ENCODE results near the gene INPP4B. TPM values are rescaled to one million over a fixed set of nuclear protein-coding genes. Genes with fewer than 3 reads are reported as not detected.

The INPP4B gene
- polyA plus RNA-seq (2012; ENCODE audit: low read depth, missing spikeins), result 0.47 TPM

DNA sequence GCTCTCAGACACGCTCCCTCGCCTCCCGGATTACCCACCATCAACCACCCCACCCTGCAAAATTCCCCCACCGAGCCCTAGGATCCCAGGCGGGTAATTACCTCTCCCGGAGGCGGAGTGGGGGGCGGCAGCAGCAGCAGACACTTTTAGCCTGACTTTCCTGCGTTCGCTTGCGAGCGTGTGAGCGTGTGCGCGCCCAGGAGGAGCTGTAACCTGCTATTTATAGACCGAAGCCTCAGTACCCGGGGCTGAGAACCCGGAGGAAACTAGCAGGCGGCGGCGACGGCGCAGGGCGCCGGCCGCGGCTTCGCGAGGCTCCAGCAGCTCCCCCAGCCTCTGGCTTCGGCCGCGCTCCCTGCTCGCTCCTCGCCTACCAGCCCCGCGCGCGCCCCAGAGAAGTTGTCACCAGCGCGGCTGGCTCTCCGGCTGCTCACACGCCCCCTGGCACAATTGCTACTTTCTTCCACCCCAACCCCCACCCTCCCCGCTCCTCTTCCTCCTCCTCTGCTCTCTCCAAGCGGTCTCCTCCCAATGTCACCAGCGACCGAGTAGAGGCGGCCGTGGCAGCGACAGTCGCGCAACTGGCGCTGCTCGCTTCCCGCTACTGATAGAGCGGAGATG lies at the start of gene INPP4B:
Gene INPP4B, minus strand, starts transcription at position 194 of the 621 bp plus-strand sequence.
- no peak for FAIRE-seq
- DNase-seq (ENCODE audit: insufficient read length, low spot score), result no peak
- no peak for TF ChIP-seq POLR2AphosphoS5 (IDR thresholded peaks at IDR 0.05; ENCODE audit: low read depth, low read length)

DNA sequence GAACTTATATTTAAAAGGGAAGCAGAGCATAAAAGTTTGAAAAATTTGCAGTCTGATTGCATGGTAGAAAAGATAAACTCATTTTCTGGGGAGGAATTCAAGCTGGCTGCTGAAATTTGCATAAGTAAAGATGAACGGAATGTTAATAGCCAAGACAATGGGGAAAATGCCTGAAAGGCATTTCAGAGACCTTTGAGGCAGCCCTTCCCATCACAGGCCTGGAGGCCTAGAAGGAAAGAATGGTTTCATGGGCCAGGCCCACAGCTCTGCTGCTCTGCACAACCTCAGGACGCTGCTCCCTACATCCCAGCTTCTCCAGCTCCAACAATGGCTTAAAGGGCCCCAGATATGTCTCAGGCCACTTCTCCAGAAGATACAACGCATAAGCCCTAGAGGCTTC lies 46.9 kb upstream of the INPP4B start:
- no peak for TF ChIP-seq SPI1 (IDR thresholded peaks at IDR 0.05; ENCODE audit: low read depth, low read length)
- TF ChIP-seq TAF1 (IDR thresholded peaks at IDR 0.05; ENCODE audit: low read depth, low read length), result no peak
- TF ChIP-seq POLR2AphosphoS5 (IDR thresholded peaks at IDR 0.05; ENCODE audit: low read depth, low read length), result no peak
- TF ChIP-seq PAX5 (IDR thresholded peaks at IDR 0.05; ENCODE audit: insufficient read depth, low read length, severe bottlenecking), result no peak
- no peak for TF ChIP-seq POU2F2 (IDR thresholded peaks at IDR 0.05; ENCODE audit: low read depth, low read length)
- no peak for TF ChIP-seq POLR2A (IDR thresholded peaks at IDR 0.05; ENCODE audit: low read depth, low read length)
- DNase-seq (ENCODE audit: insufficient read length, low spot score), result no peak

GRCh38 chr4:142886566-142886965 lies 40.5 kb upstream of the INPP4B start:
- FAIRE-seq, result no peak

More for the DNA sequence above, 46.9 kb upstream of the INPP4B start:
- no peak for FAIRE-seq

DNA sequence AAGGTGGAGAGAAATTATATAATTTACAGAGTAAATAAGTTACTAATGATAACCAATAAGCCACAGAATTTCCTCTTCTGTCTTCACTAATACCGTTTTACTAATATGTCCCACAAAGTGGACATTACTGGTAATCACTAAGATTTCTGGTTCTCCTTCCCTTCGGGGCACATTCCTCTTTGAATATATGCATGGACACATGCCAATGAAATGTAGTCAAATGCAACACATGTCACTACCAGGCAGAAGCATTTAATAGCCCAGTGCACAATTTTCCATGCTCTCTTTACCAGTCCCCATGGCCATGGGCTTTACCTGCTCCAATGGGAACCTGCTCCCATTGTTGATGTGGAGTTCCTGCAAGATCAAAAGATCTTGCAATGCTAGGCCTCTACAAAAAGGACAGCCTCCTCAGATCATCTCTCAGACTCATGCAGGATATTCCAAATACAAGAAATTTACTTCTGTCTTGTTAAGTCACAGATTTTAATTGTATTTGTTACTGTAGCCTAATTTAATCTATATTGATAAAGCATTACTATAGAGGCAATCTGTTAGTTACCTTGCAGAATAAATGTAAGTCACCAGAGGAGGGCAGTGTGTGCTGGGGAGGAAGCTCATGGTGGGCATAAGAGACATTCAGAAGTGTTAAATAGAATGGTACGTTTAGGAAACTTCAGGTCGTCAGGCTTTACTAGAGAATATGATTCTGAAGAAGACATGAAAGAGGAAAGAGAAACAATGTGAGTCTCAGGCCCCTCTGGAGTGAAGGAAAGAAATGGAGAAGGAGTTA lies 37.1 kb upstream of the INPP4B start:
- TF ChIP-seq PAX5 (IDR thresholded peaks at IDR 0.05; ENCODE audit: insufficient read depth, low read length, severe bottlenecking), result no peak
- no peak for TF ChIP-seq POLR2AphosphoS5 (IDR thresholded peaks at IDR 0.05; ENCODE audit: low read depth, low read length)
- TF ChIP-seq SPI1 (IDR thresholded peaks at IDR 0.05; ENCODE audit: low read depth, low read length), result no peak
- TF ChIP-seq TAF1 (IDR thresholded peaks at IDR 0.05; ENCODE audit: low read depth, low read length), result no peak
- TF ChIP-seq POU2F2 (IDR thresholded peaks at IDR 0.05; ENCODE audit: low read depth, low read length), result no peak
- no peak for TF ChIP-seq POLR2A (IDR thresholded peaks at IDR 0.05; ENCODE audit: low read depth, low read length)
- FAIRE-seq (no peak), DNase-seq (ENCODE audit: insufficient read length, low spot score) (no peak)

More at GRCh38 chr4:142886566-142886965, 40.5 kb upstream of the INPP4B start:
- no peak for TF ChIP-seq PAX5 (IDR thresholded peaks at IDR 0.05; ENCODE audit: insufficient read depth, low read length, severe bottlenecking)
- TF ChIP-seq POU2F2 (IDR thresholded peaks at IDR 0.05; ENCODE audit: low read depth, low read length), result no peak
- no peak for TF ChIP-seq SPI1 (IDR thresholded peaks at IDR 0.05; ENCODE audit: low read depth, low read length)
- TF ChIP-seq POLR2A (IDR thresholded peaks at IDR 0.05; ENCODE audit: low read depth, low read length), result no peak
- TF ChIP-seq TAF1 (IDR thresholded peaks at IDR 0.05; ENCODE audit: low read depth, low read length), result no peak
- TF ChIP-seq POLR2AphosphoS5 (IDR thresholded peaks at IDR 0.05; ENCODE audit: low read depth, low read length), result no peak
- no peak for DNase-seq (ENCODE audit: insufficient read length, low spot score)

DNA sequence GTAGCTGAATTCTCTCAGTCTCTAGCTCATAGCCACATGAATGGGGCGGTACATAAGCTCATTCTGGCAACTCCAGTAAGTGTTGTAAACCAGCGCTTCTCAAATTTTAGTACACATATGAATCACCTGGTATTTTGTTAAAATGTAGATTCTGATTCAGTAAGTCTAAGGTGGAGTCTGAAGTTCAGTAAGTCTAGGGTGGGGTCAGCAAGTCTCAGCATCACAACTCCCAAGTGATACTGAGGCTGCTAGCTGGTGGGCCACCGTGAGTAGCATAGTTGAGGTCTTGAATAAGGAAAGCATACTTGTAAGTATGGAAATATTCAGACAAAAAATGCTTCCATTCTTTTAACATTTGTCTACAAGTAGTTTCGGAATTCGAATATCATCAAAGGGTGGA lies 36.1 kb upstream of the INPP4B start:
- TF ChIP-seq PAX5 (IDR thresholded peaks at IDR 0.05; ENCODE audit: insufficient read depth, low read length, severe bottlenecking), result no peak
- TF ChIP-seq SPI1 (IDR thresholded peaks at IDR 0.05; ENCODE audit: low read depth, low read length), result no peak
- no peak for TF ChIP-seq POLR2AphosphoS5 (IDR thresholded peaks at IDR 0.05; ENCODE audit: low read depth, low read length)
- TF ChIP-seq TAF1 (IDR thresholded peaks at IDR 0.05; ENCODE audit: low read depth, low read length), result no peak
- TF ChIP-seq POU2F2 (IDR thresholded peaks at IDR 0.05; ENCODE audit: low read depth, low read length), result no peak
- no peak for TF ChIP-seq POLR2A (IDR thresholded peaks at IDR 0.05; ENCODE audit: low read depth, low read length)
- FAIRE-seq, result no peak
- DNase-seq (ENCODE audit: insufficient read length, low spot score), result no peak

DNA sequence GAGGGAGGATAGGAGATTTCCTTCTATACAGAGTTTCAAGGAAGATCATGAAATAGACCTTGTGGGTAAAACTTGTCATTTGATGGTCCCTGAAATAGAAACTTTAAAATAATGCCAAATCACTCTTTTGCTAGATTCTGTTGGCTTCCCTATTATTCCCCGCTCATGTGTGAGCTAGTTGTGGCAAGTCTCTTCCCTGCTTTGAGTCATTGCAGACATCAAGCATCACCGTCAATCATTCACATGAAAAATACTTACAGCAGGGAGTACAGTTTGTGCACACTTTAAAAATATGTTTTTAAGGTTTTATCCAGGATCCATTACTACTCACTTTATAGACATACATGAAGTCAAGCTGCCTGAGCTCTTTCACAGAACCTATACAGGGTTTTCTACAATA lies 35.2 kb upstream of the INPP4B start:
- no peak for DNase-seq (ENCODE audit: insufficient read length, low spot score)
- FAIRE-seq, result no peak
- TF ChIP-seq POLR2AphosphoS5 (IDR thresholded peaks at IDR 0.05; ENCODE audit: low read depth, low read length) (no peak), SPI1 (IDR thresholded peaks at IDR 0.05; ENCODE audit: low read depth, low read length) (no peak), POU2F2 (IDR thresholded peaks at IDR 0.05; ENCODE audit: low read depth, low read length) (no peak), POLR2A (IDR thresholded peaks at IDR 0.05; ENCODE audit: low read depth, low read length) (no peak), TAF1 (IDR thresholded peaks at IDR 0.05; ENCODE audit: low read depth, low read length) (no peak), PAX5 (IDR thresholded peaks at IDR 0.05; ENCODE audit: insufficient read depth, low read length, severe bottlenecking) (no peak)

GRCh38 chr4:142875117-142875516 lies 29.0 kb upstream of the INPP4B start:
- FAIRE-seq (no peak), DNase-seq (ENCODE audit: insufficient read length, low spot score) (no peak)

GRCh38 chr4:142874684-142875083 lies 28.6 kb upstream of the INPP4B start:
- TF ChIP-seq POLR2A (IDR thresholded peaks at IDR 0.05; ENCODE audit: low read depth, low read length), result no peak
- no peak for TF ChIP-seq TAF1 (IDR thresholded peaks at IDR 0.05; ENCODE audit: low read depth, low read length)
- no peak for TF ChIP-seq POLR2AphosphoS5 (IDR thresholded peaks at IDR 0.05; ENCODE audit: low read depth, low read length)
- TF ChIP-seq PAX5 (IDR thresholded peaks at IDR 0.05; ENCODE audit: insufficient read depth, low read length, severe bottlenecking), result no peak
- DNase-seq (ENCODE audit: insufficient read length, low spot score), result no peak
- no peak for FAIRE-seq

More at GRCh38 chr4:142875117-142875516, 29.0 kb upstream of the INPP4B start:
- no peak for TF ChIP-seq PAX5 (IDR thresholded peaks at IDR 0.05; ENCODE audit: insufficient read depth, low read length, severe bottlenecking)
- no peak for TF ChIP-seq TAF1 (IDR thresholded peaks at IDR 0.05; ENCODE audit: low read depth, low read length)
- TF ChIP-seq SPI1 (IDR thresholded peaks at IDR 0.05; ENCODE audit: low read depth, low read length), result no peak
- TF ChIP-seq POU2F2 (IDR thresholded peaks at IDR 0.05; ENCODE audit: low read depth, low read length), result no peak
- no peak for TF ChIP-seq POLR2AphosphoS5 (IDR thresholded peaks at IDR 0.05; ENCODE audit: low read depth, low read length)
- TF ChIP-seq POLR2A (IDR thresholded peaks at IDR 0.05; ENCODE audit: low read depth, low read length), result no peak

- DNase-seq (ENCODE audit: insufficient read length, low spot score) (no peak), FAIRE-seq (no peak)
- TF ChIP-seq SPI1 (IDR thresholded peaks at IDR 0.05; ENCODE audit: low read depth, low read length) (no peak), PAX5 (IDR thresholded peaks at IDR 0.05; ENCODE audit: insufficient read depth, low read length, severe bottlenecking) (no peak), TAF1 (IDR thresholded peaks at IDR 0.05; ENCODE audit: low read depth, low read length) (no peak), POLR2A (IDR thresholded peaks at IDR 0.05; ENCODE audit: low read depth, low read length) (no peak), POLR2AphosphoS5 (IDR thresholded peaks at IDR 0.05; ENCODE audit: low read depth, low read length) (no peak), POU2F2 (IDR thresholded peaks at IDR 0.05; ENCODE audit: low read depth, low read length) (no peak)
Observed at GRCh38 chr4:142866685-142867084, 20.6 kb upstream of the INPP4B start.

Measured in GM12891 (cell line).